ENCODE results near the gene MADD.
A peak's percentile ranks its signal among the peaks of the same experiment; 100 is the strongest.

MADD gene

DNA sequence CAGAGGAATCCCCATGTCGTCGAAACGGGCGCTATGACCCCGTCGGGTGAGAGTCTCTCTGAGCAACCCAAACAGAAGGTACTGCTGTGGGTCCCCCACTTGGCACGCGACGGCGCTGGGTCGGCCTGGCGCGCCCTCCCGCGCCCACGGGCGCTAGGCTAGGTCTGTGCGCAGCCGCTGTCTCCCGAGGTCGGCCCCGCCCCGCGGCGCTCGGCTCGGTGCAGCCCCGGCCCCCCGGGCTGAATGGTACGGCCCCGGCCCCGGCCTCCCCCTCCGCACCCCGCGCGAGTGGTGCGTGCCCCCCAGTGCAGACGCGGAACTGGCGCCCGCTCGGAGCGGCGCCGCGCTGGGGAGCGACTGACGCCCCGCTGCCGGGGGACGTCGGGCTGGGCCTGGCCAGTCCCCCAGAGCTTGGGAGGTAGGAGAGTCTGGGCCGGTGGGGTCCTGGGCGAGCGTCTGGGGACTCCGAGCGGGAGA, at the start of gene MADD:
MADD (plus strand) TSS at position 305 of the 477 bp plus-strand sequence.
- peak; percentile 89 for DNase-seq (ENCODE audit: low read depth)

DNA sequence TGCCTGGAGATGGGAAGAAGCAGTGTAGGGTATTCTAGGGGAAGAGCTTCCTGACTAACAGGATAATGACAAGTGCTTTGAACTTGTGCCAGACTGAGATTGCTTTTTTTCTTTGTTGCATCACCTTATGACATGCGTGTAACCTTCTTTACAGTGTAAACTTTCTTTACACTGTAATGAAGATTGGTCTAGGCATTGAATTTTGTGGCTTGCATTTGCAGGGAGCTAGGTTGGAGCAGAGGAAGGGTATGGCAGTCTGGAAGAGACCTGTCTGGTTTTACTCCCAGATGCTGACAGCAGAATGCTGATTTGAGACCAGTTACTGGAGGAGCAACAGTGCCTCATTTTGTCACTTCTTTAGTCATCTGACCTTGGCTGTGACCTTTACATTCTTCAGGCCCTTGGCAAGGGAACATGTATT, 49.5 kb upstream of the MADD start:
- no peak for DNase-seq (ENCODE audit: low read depth)

DNA sequence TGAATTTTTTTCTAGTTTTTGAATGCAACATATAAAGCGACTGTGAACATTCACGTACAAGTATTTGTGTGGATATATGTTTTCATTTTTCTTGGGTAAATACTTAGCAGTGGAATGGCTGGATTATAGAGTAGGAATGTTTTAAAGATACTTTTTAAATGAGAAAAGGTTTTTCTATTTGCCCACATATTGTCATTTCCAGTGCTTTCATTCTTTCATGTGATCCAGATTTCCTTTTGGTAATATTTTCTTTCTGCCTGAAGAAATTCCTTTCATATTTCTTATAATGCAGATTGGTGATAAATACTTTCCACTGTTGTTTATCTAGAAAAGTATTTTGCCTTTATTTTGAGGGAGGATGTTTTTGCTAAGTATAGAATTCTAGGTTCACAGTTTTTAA, 47.2 kb upstream of the MADD start:
- no peak for DNase-seq (ENCODE audit: low read depth)

DNA sequence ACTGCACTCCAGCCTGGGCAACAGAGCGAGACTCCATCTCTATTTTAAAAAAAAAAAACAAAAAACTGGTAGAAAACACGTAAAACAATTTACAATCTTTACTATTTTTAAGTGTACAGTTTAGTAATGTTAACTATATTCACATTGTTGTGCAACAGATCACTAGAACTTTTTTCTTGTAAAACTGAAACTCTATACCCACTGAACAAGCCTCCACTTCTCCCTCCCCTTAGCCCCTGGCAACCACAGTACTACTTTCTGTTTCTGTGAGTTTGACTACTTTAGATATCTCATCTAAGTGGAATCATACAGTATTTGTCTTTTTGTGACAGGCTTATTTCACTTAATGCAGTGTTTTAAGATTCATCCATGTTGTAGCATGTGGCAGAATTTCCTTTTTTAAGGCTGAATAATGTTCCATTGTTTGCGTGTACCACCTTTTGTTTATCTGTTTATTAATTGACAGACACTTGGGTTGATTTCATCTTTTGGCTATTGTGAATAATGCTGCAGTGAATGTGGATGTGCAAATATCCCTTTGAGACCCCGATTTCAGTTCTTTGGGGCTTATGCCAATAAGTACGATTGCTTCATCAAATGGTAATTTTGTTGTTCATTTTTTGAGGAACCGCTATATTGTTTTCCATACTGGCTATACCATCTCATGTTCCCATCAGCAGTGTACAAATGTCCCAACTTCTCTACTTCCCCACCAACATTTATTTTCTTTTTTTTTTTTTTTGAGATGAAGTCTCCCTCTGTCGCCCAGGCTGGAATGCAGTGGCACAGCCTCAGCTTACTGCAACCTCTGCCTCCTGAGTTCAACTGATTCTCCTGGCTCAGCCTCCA, 44.2 kb upstream of the MADD start:
- no peak for DNase-seq (ENCODE audit: low read depth)

DNA sequence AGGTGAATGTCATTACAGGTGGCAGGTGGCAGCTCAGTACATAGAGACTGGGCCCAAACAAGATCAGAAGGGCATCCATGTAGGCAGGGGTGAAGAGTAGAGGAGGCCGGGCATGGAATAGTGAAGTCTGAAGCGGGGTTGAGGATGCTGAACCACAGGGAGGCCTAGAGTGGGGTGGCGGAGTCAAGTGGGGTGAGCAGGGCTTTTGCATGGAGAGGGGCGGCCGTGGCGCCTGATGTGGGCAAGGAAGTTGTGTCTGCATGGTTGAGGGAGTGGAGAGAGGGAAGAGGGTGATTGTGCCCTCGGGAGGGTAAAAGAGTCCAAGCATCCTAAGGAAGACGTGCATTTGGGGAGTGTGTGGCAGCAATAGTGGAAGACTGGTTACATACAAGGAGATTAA, 40.8 kb upstream of the MADD start:
- DNase-seq (ENCODE audit: low read depth) = no peak

DNA sequence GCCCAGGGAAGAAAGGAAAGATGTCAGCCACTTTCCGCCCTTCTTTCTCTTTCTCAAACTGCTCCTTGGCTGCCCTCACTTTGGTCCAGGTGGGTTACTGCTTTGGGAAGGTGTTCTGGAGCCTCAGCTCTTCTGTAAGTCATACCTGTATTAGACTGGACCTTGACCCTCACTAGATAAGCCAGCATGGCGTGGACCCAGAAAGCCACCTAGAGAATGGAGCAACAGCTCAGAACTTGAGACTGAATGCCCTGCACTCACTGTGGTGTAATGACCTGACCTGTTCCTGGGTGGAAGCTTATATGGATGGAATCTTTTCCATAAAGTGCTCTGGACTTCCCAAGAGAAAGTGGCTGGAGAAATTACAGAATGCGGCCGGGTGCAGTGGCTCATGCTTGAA, 36.9 kb upstream of the MADD start:
- DNase-seq (ENCODE audit: low read depth) = no peak

DNA sequence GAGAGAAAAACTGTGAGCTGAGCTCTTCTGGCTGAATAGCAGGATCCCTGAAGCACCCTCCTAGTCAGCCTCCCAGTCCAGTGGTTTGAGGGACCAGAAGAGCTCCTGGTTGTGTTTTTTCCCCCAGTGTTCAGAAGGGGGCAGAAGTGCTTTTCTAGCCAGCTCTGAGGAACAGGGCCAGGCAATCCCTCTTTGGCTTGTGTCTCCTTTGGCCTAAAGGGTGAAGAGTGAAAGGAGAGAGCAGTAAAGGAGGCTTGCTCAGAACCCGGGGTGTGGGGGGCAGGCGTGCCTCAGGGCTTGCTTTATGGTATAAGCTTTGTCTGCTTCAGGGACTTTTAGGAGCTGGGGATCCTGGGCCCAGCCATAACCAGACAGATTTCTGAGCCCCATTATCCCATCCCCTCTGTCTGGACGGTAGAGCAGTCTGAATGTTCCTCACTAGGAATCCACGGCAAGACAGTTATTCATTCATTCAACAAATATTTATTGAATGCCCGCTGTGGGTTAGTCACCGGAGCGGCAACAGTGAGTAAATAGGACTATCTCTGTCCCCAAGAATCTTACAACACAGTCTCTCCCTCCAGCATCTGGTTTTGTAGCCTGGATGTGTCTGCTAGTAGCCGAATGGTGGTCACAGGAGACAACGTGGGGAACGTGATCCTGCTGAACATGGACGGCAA, 35.8 kb upstream of the MADD start:
- DNase-seq (ENCODE audit: low read depth) = no peak

DNA sequence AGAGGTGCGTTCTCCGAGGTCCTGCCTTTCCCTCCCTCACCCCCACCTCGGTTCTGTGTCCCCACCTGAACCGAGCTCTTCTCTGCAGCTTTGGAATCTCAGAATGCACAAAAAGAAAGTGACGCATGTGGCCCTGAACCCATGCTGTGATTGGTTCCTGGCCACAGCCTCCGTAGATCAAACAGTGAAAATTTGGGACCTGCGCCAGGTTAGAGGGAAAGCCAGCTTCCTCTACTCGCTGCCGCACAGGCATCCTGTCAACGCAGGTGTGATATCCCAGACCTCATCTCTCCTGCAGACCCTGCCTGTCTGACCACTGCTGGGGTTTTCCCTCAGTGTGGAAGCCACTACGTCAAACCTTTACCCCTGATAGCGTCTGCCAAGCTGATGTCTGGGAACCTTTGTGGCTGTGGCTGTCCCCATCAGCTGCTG, 35.2 kb upstream of the MADD start:
- DNase-seq (ENCODE audit: low read depth) = no peak

DNA sequence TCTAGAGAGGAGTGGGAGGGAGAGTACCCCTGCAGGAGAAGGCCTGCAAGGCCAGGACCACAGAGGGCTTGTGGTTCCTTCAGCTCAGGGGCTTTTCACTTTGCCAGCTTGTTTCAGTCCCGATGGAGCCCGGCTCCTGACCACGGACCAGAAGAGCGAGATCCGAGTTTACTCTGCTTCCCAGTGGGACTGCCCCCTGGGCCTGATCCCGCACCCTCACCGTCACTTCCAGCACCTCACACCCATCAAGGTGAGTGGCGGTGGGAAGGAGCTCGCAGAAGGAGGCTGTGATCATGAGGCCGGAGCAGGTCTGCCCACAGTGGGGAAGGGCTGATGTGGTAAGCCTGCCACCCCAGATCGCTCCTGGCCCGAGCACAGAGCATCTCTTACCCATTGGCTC, 34.8 kb upstream of the MADD start:
- no peak for DNase-seq (ENCODE audit: low read depth)

DNA sequence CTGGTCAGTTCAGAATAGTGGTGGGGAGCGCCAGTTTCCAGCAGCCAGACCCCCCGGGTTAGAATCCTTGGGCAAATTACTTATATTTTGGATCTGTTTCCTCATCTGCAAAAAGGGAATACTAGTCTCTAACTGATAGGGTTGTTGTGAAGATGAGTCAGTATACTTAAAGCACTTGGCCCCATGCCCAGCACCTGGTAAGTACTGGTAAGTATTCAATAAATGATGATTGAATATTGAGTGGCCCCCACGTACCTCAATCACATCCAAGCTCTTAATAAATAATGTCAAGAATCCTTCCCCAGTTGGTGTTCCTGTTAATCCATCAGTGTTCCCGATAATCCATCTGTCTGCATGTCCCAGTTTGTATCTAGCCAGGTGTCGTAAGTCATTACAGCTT, 33.5 kb upstream of the MADD start:
- no peak for DNase-seq (ENCODE audit: low read depth)

DNA sequence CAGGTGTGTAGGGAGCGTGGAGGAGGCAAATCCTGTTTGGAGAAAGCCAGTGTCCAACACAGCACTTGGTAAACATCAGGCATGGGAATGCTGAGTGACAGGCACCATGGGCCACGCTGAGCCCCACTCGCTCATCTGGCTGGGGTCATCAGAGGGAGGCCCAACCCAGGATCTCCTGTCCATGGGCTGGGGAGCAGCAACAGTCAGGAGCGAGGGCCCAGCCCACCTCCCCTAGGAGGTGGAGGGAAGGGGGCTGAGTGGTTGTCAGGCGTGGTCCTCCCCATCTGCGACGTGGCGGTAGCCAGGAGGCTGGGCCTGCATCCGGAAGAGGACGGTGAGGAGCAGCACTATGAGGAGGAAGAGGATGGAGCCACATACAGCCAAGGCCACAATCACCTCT, 30.1 kb upstream of the MADD start:
- DNase-seq (ENCODE audit: low read depth) = no peak

DNA sequence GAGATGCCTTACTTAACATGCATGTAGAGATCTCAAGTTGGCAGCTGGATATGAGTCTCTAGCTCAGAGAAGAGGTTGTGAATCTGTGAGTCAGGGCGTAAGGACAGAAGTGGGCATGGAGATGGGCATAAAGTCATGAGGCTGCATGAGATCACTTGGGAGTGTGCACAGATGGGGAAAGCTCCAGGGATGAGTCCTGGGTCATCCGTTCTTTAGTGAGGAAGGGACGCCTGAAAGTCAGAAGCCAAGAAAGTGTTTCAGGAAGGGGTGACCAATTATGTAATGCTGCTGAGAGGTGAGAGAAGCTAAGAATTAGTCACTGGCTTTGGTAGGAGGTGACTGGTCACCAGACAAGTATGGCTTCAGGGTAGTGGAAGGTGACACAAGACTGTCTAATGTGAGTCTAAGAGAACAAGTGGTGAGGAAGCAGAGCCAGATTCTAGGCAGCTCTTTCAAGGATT, 28.1 kb upstream of the MADD start:
- no peak for DNase-seq (ENCODE audit: low read depth)

DNA sequence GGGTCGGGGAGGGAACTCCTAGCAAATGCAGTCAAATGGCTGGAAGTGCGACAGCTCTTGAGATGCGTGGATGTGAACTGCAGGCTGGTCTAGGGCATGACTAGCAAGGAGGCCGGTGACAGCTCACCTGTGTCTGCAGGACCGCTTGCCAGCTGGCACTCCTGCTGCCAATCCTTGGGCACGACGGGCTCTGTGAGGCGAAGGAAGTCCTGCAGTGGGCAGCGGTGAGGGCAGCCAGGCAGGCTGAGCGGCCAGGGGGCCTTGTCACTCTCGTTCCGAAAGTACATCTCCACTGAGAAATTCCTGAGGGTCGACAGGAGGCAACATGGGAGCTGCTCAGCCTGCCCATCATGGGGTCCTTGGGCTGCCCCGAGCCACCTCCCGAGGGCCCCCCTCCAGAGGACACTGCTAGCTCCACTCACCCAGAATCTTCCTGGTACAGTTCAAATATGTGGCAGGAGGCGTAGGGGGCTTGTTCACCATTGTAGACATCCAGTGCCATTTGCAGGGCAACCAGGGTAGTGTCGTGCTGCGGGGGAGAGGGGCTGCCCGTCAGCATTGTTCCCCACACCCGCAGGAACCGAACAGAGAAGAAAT, 27.2 kb upstream of the MADD start:
- DNase-seq (ENCODE audit: low read depth) = no peak

DNA sequence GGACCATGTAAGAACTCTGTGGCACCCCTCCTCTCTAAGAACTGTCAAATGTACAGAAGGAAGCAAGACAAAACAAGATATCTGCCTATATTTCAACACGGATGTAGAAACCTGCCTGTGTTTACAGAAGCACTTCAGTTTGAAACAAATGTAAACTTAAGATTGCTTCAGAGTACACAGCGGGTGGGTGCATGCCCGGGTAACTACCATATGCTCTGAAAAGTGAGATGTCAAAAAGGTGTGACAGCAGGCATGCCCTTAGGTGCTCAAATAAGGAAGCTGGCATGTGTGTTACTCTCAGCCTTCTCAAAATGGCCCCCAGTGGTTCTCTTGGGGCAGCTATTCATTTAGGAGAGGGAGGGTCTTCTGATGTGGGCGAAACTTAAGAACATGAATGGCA, 26.5 kb upstream of the MADD start:
- DNase-seq (ENCODE audit: low read depth) = no peak

DNA sequence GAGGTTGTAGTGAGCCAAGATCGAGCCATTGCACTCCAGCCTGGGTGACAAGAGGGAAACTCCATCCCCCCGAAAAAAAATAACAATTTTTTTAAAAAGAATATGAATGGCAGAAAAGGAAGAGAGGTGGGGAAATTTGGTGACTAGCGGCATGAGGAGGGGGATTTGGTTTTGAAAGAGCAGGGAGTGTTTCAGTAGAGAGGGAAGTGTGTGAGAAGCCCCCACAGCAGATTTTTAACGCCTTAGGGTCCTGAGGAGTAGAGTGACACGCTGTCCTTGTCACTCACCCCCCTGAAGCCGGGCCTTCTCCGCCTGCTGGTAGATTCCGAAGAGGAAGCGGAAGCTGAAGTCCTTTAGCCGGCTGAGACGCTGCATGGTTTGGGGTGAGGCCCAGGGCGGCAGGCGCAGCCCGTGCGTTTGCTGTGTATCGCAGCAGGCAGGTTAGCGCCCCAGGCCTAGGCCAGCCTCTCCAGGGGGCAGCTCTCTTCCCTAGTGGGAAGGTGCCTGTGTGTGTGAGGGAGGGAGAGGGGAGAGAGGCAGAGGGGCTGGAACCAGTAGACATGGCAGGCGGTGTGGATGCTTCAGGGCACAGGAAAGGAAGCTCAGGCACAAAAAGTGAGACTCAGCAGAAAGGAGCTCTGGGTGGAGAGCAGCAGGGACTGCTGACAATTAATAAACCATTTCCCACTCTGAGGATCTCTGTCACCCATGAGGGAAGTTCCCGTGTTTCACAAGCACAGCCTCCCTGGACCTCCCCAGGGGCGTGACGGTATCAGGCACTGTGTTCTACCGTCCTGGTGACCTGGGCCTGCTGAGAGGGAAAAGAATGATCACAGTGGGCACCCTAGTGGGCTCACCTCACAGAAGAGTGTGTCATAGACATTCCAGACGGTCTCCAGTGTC, 25.2 kb upstream of the MADD start:
- no peak for DNase-seq (ENCODE audit: low read depth)

DNA sequence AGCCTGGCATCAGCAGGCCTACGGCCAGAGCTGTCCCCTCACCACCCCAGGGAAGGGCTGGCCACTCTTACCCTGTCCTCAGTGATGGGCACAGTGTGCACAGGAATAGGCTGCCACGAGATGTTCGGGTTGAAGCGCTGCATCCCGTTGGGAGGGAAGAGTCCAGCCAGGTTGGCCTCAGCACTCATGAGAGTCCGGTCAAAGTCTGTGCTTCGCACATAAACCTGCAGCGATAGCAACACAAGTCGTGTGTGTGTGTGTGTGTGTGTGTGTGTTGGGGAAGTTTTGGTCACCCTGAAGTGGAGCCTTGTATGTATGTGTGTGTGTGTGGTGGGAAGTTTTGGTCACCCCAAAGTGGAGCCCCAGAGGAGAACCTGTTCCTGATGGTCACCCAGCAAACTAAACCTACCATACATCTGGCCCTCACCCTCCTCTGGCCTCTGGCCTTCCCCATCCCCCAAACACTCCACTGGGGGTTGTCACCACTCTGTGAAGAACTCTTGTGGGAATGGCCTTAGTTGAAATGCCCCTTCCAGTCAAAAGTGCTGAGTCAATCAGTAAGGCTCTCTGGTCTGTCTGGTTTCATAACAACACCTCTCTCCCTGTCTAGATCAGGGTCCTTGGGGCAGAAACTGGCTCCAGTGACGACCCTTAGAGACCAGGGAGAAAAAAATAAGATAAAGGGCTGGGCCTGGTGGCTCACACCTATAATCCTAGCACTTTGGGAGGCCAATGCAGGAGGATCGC, 24.1 kb upstream of the MADD start:
- DNase-seq (ENCODE audit: low read depth) = no peak

DNA sequence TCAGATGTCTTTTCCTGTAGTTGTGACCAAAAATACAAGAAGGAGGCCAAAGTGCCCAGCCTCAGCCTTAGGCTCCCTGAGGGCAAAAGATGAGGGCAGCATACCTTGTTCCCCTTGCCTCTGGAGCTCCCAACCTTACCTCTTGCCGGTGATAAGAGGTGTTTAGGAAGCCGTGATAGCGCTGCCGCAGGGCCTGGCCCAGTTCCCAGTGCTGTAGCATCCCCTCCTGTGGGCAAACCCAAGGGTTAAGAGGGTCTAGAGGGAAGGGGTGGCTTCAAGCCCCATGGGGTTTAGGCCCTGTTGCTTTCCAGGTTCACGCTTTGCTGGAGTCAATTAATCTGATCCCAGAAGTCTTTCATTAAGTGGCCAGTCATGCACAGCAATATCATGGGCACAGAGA, 22.4 kb upstream of the MADD start:
- DNase-seq (ENCODE audit: low read depth) = no peak

DNA sequence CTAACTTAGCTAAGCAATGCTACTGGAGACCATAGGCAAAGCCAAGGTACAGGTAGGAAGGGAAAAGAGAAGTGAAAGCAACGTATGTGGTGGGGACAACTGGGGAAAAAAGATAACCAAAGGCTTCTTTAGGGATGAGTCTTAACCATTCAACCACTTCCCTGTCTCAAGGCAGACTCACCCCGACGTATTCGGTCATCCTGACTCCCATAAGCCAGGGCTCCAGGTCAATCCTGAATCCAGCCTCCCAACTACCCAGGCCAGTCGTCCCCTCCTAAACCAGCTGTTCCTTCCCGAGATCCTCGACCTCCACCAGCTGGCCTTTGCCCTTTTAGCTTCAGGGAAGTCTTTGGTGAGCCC, 21.6 kb upstream of the MADD start:
- DNase-seq (ENCODE audit: low read depth) = no peak

DNA sequence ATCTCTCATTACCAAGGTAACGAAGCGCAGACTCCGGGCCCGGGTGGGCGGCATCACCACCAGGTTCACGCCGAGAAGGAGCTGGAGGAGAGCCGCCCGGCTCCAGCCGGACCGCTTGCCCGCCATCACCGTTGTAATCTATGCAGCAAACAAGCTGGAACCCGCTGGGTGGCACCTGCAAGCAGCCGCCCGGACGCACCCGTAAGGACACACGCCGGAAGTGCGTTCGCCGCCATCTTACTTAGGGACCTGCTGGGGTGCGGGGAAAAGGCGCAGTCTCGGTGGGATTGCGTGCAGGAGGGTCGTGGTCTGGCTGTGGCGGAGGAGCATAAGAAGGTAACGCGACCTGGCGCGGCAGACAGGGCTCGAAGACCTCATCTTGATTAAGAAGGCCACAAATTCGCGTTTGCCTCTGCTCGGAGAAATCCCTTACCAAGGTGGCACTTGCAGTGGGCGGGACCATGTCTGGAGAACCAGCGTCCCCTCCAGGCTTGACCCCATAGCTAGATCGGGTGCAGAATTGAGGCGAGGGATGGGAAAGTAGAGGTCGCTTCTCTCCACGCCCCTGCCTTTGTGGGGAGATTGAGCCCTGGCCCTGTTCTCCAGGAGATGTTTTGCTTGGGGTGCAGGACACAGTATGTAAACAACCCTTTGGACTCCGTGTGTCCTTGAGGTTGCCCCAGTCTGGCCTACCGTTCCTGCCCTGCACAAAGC, 21.1 kb upstream of the MADD start, which contains the start of gene ACP2:
ACP2 (minus strand) TSS at position 151 of the 714 bp plus-strand sequence; CDS start at position 126, 25 bp downstream.
- peak; percentile 71 for DNase-seq (ENCODE audit: low read depth)

DNA sequence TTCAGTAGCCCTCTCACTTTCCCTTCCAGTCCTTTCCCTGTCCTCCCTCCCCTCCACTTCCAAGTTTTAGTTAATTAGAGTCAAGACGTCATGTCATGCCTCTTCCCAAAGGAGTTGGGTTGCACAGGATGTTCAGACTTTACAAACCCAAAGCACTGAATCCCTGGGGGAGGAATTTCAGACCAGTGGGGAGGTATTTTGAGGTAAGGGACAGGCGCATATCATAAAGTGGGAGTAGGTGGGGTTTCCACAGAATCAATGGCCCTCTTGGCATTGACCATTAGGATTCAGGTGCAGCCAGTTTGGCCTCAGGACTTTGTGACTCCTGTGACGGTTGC, 20.6 kb upstream of the MADD start:
- no peak for DNase-seq (ENCODE audit: low read depth)

DNA sequence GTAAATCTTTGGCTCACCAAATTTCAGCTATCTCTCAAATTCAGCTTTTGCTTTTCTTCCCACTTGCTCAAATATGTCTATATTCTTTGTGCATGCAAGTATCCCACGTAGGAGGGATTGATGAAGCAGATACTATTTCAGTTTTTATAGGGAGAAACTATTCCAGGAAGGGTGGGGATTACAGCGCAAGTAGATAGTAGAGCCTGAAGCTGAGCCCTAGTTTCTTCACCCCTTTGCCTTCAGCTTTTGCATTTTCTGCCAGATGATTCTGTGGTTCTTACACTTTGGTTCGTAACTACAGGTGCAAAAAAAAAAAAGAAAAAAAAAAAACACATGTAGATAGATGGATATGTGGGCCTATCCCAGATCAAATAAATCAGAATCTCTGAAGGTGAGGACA, 18.2 kb upstream of the MADD start:
- no peak for DNase-seq (ENCODE audit: low read depth)
